ENCODE measurements around the gene OR52D1.

Gene OR52D1

GRCh38 chr11:5486421-5486820 is 2.1 kb upstream of the OR52D1 start:
- no peak for ATAC-seq
- TF ChIP-seq OSR1 (CRISPR knock-in tag; IDR thresholded peaks at IDR 0.05) (no peak), ISL1 (CRISPR knock-in tag; IDR thresholded peaks at IDR 0.05) (no peak), SNAI2 (CRISPR knock-in tag; IDR thresholded peaks at IDR 0.05) (no peak), POU6F1 (CRISPR knock-in tag; IDR thresholded peaks at IDR 0.05; ENCODE audit: borderline replicate concordance, low read depth) (no peak), ARNTL (CRISPR knock-in tag; IDR thresholded peaks at IDR 0.05; ENCODE audit: borderline replicate concordance, low read depth) (no peak), RARB (CRISPR knock-in tag; IDR thresholded peaks at IDR 0.05) (no peak), TCF4 (CRISPR knock-in tag; IDR thresholded peaks at IDR 0.05; ENCODE audit: borderline replicate concordance) (no peak), ZFP3 (CRISPR knock-in tag; IDR thresholded peaks at IDR 0.05) (no peak), BACH2 (CRISPR knock-in tag; IDR thresholded peaks at IDR 0.05; ENCODE audit: borderline replicate concordance) (no peak), TSHZ2 (CRISPR knock-in tag; IDR thresholded peaks at IDR 0.05) (no peak), PPARA (CRISPR knock-in tag; IDR thresholded peaks at IDR 0.05; ENCODE audit: borderline replicate concordance) (no peak)

GRCh38 chr11:5488798-5489399 is 414 bp downstream of the OR52D1 start:
- no peak for ATAC-seq
- TF ChIP-seq TSHZ2 (CRISPR knock-in tag; IDR thresholded peaks at IDR 0.05) = no peak
- no peak for TF ChIP-seq RARB (CRISPR knock-in tag; IDR thresholded peaks at IDR 0.05)
- TF ChIP-seq SNAI2 (CRISPR knock-in tag; IDR thresholded peaks at IDR 0.05) = no peak
- no peak for TF ChIP-seq ZNF70 (CRISPR knock-in tag; IDR thresholded peaks at IDR 0.05)
- no peak for TF ChIP-seq ZC3H10 (CRISPR knock-in tag; IDR thresholded peaks at IDR 0.05)
- TF ChIP-seq ZNF565 (CRISPR knock-in tag; conservative IDR thresholded peaks at IDR 0.05; ENCODE audit: low read depth) = no peak
- TF ChIP-seq CSDC2 (CRISPR knock-in tag; IDR thresholded peaks at IDR 0.05) = no peak
- no peak for TF ChIP-seq CREB5 (CRISPR knock-in tag; IDR thresholded peaks at IDR 0.05; ENCODE audit: low read depth)
- no peak for TF ChIP-seq GLIS3 (CRISPR knock-in tag; IDR thresholded peaks at IDR 0.05)
- TF ChIP-seq ESRRG (CRISPR knock-in tag; IDR thresholded peaks at IDR 0.05) = no peak
- TF ChIP-seq ISL1 (CRISPR knock-in tag; IDR thresholded peaks at IDR 0.05) = no peak
- TF ChIP-seq TOX (CRISPR knock-in tag; IDR thresholded peaks at IDR 0.05; ENCODE audit: borderline replicate concordance) = no peak
- no peak for TF ChIP-seq POU6F1 (CRISPR knock-in tag; IDR thresholded peaks at IDR 0.05; ENCODE audit: borderline replicate concordance, low read depth)
- TF ChIP-seq ZFP30 (CRISPR knock-in tag; IDR thresholded peaks at IDR 0.05) = no peak
